LNCaP clone FGC (cell line): ENCODE results near the gene KPNA6.
"Not testable (repeated sequence)": the region's sequence is repeated elsewhere in the genome, so short reads cannot be mapped to it uniquely, and the experiment has no call there.

Experiments
- DNase-seq: peaks from one replicate; pipeline ENCODE4 v3.0.0-alpha.2; 2011; ENCODE audit warnings: low read depth
- H3K4me3 ChIP-seq: 2 replicates; pipeline ENCODE4 v1.5.1; 2011; ENCODE audit warnings: mild to moderate bottlenecking, low read depth, low read length, control low read depth
- TF ChIP-seq, protein P1 (sequence below): IDR thresholded peaks from 2 replicates; pipeline ENCODE4 v1.5.1; 2012; ENCODE audit warnings: mild to moderate bottlenecking; ENCODE audit not compliant: control insufficient read depth, insufficient read depth; ENCODE audit errors: extremely low read depth

KPNA6 gene

DNA sequence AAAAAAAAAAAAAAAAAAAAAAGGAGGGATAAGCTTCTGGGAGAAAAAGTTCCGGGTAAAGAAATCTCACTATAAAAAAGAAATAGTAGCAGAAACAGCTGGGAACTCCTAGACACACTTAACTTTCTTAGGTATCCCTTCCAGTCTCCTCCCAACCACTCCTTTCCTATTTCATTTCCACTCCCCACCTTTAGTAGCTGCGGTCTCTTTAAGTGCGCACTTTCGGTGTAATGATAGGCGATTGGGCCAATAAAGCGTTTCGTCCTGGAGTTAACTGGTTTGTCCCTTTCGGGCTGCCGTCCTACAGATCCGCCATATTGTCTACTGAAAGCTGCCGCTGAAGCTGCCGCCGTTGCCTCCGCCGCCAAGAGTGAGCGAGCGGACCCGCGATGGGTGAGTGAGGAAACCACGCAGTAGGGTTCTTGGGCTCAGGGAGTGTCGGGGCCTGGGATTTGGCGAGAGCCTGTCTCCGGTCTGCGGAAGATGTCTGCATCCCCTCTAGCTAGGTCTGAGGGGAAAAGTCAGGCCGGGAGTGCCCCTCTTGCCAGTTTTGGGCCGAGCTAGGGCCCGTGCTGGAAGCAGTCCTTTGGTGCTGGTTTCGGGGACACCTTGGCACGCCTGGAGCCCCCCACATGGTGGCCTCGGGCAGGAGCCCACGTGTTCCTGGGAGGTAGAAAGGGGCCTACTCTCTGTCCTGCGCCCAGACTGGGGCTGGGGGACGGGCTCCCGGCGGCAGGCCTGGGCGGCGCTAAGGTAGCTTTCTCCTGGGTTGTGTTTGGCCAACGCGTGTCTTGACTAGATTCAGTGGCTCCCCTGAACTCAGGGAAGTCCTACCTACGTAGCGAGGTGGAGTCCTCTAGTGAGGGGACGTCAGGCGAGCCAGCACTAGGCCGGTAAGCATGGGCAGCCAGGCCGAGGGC lies at the start of gene KPNA6:
KPNA6 (plus strand) TSS at position 315 of the 920 bp plus-strand sequence; CDS start at position 390, 75 bp downstream.
- H3K4me3 ChIP-seq = peak within 1 kb of the TSS; percentile 99
- TF ChIP-seq, protein P1, sequence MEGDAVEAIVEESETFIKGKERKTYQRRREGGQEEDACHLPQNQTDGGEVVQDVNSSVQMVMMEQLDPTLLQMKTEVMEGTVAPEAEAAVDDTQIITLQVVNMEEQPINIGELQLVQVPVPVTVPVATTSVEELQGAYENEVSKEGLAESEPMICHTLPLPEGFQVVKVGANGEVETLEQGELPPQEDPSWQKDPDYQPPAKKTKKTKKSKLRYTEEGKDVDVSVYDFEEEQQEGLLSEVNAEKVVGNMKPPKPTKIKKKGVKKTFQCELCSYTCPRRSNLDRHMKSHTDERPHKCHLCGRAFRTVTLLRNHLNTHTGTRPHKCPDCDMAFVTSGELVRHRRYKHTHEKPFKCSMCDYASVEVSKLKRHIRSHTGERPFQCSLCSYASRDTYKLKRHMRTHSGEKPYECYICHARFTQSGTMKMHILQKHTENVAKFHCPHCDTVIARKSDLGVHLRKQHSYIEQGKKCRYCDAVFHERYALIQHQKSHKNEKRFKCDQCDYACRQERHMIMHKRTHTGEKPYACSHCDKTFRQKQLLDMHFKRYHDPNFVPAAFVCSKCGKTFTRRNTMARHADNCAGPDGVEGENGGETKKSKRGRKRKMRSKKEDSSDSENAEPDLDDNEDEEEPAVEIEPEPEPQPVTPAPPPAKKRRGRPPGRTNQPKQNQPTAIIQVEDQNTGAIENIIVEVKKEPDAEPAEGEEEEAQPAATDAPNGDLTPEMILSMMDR = no peak
- DNase-seq = peak; percentile 95

DNA sequence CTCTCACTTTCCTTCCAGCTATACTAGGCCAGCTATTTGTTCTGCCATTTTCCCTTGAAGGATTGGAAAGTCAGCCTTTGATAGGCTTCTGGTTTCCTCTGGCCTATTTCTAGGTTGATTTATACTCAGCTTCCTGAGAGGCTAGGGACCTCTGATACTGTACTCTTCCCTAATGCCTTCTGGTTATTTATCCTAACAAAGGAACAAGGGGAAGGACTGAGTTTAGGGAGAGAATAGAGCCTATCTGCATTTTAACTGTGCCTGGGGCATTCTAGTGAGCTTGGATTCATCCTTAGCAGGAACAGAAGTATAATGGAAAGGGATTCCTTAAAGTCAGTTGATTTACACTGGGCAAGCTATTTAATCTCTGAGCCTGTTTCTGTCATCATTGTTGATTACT lies 46.9 kb upstream of the KPNA6 start:
- TF ChIP-seq, protein P1 = no peak
- DNase-seq = no peak
- no peak overlapping the region for H3K4me3 ChIP-seq

DNA sequence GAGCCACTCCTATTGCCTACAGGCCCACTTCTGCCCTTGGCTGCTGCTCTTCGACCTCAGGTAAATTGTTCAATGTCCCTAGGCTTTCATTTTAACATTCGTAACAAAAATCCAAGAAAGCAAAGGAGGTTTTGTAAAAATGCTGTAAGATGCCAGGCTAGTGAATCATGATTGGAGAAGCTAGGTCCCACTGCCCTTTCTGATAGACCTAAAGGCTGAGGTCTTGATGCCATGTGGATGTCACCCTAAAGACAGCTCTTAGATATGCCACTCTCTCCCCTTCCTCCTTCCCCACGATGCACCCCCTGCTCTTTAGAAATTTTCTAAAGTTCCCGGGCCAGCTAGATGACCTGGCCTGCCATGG lies 45.0 kb upstream of the KPNA6 start:
- H3K4me3 ChIP-seq = no peak overlapping the region
- DNase-seq = no peak
- TF ChIP-seq, protein P1 = no peak

DNA sequence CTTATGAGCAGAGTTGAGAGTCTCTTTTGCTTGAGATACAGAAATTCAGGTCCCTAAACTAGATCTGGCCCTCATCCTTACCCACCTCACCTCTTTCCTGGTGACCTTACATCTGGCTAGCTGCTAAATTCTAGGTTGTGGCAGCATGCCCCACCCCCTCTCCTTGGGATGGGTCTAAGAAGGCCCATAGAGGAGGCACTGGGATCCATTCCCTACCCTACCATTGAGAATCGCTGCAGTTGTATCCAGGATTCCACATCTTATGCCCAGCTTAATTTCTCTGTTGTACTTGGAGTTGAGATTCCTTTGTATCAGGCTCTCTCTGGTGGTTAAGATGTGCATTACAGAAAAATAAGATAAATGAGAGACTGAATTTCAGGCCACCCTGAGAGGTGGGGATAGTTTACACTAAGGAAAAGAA lies 44.6 kb upstream of the KPNA6 start:
- DNase-seq = peak; percentile 14
- TF ChIP-seq, protein P1 = peak; percentile 57
- H3K4me3 ChIP-seq = no peak overlapping the region

DNA sequence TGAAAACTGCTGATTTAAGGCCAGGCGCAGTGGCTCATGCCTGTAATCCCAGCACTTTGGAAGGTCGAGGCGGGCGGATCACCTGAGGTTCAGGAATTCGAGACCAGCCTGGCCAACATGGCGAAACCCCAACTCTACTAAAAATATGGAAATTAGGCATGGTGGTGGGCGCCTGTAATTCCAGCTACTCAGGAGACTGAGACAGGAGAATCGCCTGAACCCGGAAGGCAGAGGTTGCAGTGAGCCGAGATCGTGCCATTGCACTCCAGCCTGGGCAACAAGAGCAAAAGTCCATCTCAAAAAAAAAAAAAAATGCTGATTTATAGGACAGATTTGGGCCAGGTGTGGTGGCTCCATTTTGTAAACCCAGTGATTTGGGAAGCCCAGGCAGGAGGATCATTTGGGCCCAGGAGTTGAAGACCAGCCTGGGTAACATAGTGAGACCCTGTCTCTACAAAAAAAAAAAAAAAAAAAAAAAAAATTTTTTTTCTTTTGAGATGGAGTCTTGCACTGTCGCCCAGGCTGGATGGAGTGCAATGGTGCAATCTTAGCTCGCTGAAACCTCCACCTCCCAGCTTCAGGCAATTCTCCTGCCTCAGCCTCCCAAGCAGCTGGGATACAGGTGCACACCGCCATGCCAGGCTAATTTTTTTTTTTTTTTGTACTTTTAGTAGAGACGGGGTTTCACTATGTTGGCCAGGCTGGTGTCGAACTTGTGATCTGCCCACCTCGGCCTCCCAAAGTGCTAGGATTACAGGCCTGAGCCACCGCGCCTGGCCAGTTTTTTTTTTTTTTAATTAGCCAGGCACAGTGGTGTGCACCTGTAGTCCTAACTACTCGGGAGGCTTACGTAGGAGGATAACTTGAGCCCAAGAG lies 42.0 kb upstream of the KPNA6 start:
- not testable (repeated sequence) for DNase-seq, H3K4me3 ChIP-seq

DNA sequence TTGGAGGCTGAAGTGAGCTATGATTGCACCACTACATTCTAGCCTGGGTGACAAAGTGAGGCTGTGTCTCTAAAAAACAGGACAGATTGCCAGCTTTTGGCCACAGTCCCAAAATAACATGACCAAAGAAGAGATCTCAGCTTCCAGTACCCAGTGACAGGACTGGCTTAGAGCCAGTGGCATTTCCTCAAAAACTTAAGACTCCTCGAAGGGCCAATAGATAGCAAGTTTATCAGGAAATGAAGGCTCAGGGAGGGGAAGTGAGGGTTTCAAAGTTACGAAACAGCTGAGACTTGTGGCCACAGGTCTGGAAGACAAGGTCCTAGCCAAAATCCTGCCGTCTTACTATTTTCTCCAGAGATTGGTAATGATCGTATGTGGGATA lies 41.4 kb upstream of the KPNA6 start:
- peak; percentile 88 for DNase-seq
- H3K4me3 ChIP-seq = no peak overlapping the region
- TF ChIP-seq, protein P1 = no peak

DNA sequence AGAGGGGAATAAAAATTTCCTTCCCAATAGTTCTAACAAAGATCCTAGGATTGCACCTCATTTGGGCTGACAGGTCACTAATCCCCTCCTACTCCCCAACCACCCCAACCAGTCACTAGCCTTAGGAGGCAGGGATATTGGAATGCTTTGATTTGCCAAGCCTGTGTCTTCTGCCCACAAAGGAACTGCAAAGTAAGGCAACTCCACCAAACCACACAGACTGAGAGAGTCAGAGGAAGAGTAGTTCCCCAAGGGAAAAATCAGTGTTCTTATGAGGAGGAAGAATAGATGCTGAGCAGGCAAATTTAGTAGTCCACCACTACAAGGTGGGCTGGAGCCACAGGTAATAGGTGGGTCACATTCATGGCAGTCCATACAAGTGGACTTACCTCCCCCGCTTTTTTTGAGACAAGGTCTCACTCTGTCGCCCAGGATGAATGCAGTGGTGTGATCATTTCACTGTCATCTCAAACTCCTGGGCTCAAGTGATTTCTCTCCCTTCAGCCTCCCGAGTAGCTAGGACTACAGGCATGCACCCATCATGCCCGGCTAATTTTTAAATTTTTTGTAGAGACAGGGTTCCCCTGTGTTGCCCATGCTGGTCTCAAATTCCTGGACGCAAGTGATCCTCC lies 38.8 kb upstream of the KPNA6 start:
- no peak for DNase-seq
- no peak overlapping the region for H3K4me3 ChIP-seq
- TF ChIP-seq, protein P1 = no peak
